Omental fat pad (tissue), 4 donors: ENCODE results near the gene ABCB11. TPM values are rescaled to one million over a fixed set of nuclear protein-coding genes. Genes with fewer than 3 reads are reported as not detected.
"Not testable (repeated sequence)": the region's sequence is repeated elsewhere in the genome, so short reads cannot be mapped to it uniquely, and the experiment has no call there.

Experiments used
- ATAC-seq: fragments of 150-250 bp; one replicate; pipeline ENCODE4 v1.9.1; 2016; ENCODE audit warnings: mild to moderate bottlenecking, moderate library complexity; ENCODE audit not compliant: low FRiP score
- DNase-seq: peaks from one replicate; pipeline ENCODE4 v3.0.0-alpha.2; 2019; ENCODE audit warnings: low spot score
- CTCF ChIP-seq, 3 donors: fragments of 450-650 bp; IDR thresholded peaks; one replicate each; pipeline ENCODE4 v1.5.1; 2016 to 2017; ENCODE audit warnings: antibody characterized with exemption in 3 of 3, mild to moderate bottlenecking in 3 of 3, moderate library complexity in 2 of 3
- total RNA-seq, 4 donors: library from RNA; depleted of rRNA; stranded (reverse); fragments of >200 nt; gene quantifications; one replicate each; pipeline ENCODE4 v1.1.0, GENCODE V29; 2016

ABCB11 gene
- total RNA-seq, 4 donors from 2014 or later, result 0.24 to 1.2 (median 0.66) TPM

- TF ChIP-seq CTCF (IDR thresholded peaks at IDR 0.05), result no peak
- no peak for ATAC-seq
These were observed 95.1 kb downstream of the ABCB11 start for GRCh38 chr2:168935810-168936581.

DNA sequence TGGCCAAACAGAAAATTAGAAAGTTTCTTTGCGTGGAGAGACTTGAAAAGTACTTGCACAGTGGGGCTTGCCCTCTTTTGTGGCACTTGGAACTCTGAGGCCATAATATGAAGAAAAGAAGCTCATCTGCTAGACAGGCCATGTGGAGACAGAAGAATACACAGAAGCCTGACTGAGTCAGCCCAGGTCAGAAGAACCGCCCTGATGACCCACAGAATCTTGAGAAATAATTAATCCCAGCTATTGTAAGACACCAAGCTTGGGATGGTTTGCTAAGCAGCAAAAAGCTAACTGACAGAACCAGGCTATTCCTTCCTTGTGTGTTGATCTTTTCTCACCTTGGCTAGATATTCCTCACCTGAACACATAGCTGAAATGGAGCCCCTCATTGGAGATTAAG is 96.3 kb downstream of the ABCB11 start:
- TF ChIP-seq CTCF (IDR thresholded peaks at IDR 0.05), result no peak
- ATAC-seq, result no peak
- DNase-seq, result no peak

More at GRCh38 chr2:168935810-168936581, 95.1 kb downstream of the ABCB11 start:
- DNase-seq, result no peak

- not testable (repeated sequence) for ATAC-seq, DNase-seq
These were observed 99.0 kb downstream of the ABCB11 start for GRCh38 chr2:168932174-168932573.

- ATAC-seq, result no peak
These were observed 100.9 kb downstream of the ABCB11 start for GRCh38 chr2:168930242-168930641.

DNA sequence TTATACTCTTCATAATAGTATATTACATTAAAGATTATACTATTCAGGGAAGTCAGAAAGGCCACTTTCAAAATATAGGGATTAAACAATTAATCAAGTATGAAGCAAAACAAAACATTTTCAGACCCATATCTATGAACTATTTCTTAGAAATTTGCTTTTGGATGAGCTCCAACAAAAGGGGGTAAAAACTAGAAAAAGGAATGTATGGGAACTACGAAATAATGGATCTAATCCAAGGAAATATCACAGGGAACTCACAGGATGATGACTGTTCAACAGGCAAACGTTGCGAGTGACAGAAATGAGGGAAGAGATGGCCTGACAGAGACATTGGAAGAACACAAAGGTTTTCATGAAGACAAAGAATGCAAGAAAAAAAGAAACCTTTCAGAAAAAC is 102.1 kb downstream of the ABCB11 start:
- TF ChIP-seq CTCF (IDR thresholded peaks at IDR 0.05), result no peak
- ATAC-seq (no peak), DNase-seq (no peak)

More at GRCh38 chr2:168930242-168930641, 100.9 kb downstream of the ABCB11 start:
- TF ChIP-seq CTCF (IDR thresholded peaks at IDR 0.05), result no peak
- DNase-seq, result no peak

- TF ChIP-seq CTCF (IDR thresholded peaks at IDR 0.05), result no peak
- DNase-seq, result no peak
- ATAC-seq, result no peak
These were observed 102.9 kb downstream of the ABCB11 start for GRCh38 chr2:168928113-168928831.

GRCh38 chr2:168926621-168927386 is 104.3 kb downstream of the ABCB11 start:
- DNase-seq (no peak), ATAC-seq (no peak)

More at GRCh38 chr2:168926621-168927386, 104.3 kb downstream of the ABCB11 start:
- no peak for TF ChIP-seq CTCF (IDR thresholded peaks at IDR 0.05)
